GM12872 (cell line): ENCODE measurements around the gene PAOX.

Source experiments
- TF ChIP-seq, protein P1 (sequence below): IDR thresholded peaks from 3 replicates; pipeline ENCODE4 v1.5.1; 2011; ENCODE audit warnings: low read depth, mild to moderate bottlenecking, low read length, moderate library complexity; ENCODE audit not compliant: insufficient read depth

Gene PAOX

GRCh38 chr10:133419211-133419950 lies 40.3 kb downstream of the PAOX start:
- TF ChIP-seq, protein P1, sequence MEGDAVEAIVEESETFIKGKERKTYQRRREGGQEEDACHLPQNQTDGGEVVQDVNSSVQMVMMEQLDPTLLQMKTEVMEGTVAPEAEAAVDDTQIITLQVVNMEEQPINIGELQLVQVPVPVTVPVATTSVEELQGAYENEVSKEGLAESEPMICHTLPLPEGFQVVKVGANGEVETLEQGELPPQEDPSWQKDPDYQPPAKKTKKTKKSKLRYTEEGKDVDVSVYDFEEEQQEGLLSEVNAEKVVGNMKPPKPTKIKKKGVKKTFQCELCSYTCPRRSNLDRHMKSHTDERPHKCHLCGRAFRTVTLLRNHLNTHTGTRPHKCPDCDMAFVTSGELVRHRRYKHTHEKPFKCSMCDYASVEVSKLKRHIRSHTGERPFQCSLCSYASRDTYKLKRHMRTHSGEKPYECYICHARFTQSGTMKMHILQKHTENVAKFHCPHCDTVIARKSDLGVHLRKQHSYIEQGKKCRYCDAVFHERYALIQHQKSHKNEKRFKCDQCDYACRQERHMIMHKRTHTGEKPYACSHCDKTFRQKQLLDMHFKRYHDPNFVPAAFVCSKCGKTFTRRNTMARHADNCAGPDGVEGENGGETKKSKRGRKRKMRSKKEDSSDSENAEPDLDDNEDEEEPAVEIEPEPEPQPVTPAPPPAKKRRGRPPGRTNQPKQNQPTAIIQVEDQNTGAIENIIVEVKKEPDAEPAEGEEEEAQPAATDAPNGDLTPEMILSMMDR: no peak

GRCh38 chr10:133420028-133420427 lies 41.0 kb downstream of the PAOX start:
- TF ChIP-seq, protein P1: no peak

- TF ChIP-seq, protein P1: no peak
Observed at GRCh38 chr10:133420579-133420978, 41.5 kb downstream of the PAOX start.

GRCh38 chr10:133421336-133422222 lies 42.5 kb downstream of the PAOX start:
- TF ChIP-seq, protein P1: no peak

- TF ChIP-seq, protein P1: no peak
Observed at GRCh38 chr10:133422223-133422806, 43.3 kb downstream of the PAOX start.

- TF ChIP-seq, protein P1: no peak
Observed at GRCh38 chr10:133422807-133423771, 44.0 kb downstream of the PAOX start.
